Endodermal cell (in vitro differentiated cells): ENCODE measurements around the gene XG. TPM values are rescaled to one million over a fixed set of nuclear protein-coding genes. Genes with fewer than 3 reads are reported as not detected.
"Not testable (repeated sequence)": the region's sequence is repeated elsewhere in the genome, so short reads cannot be mapped to it uniquely, and the experiment has no call there.

Experiments
- DNase-seq: peaks from one replicate; pipeline ENCODE4 v3.0.0-alpha.2; 2017
- H3K27ac ChIP-seq: 2 replicates; pipeline ENCODE4 v1.5.1; 2013; ENCODE audit warnings: mild to moderate bottlenecking, low read depth, low read length, moderate library complexity
- H3K27me3 ChIP-seq: 2 replicates; pipeline ENCODE4 v1.6.1; 2013; ENCODE audit warnings: mild to moderate bottlenecking, low read length, moderate library complexity; ENCODE audit not compliant: insufficient read depth, control insufficient read depth, poor library complexity, severe bottlenecking
- H3K36me3 ChIP-seq: 2 replicates; pipeline ENCODE4 v1.7.0; 2013; ENCODE audit warnings: mild to moderate bottlenecking, low read length, moderate library complexity; ENCODE audit not compliant: control insufficient read depth, insufficient read depth
- H3K4me1 ChIP-seq: one replicate; pipeline ENCODE4 v1.7.0; 2013; ENCODE audit warnings: low read length; ENCODE audit not compliant: control insufficient read depth, insufficient read depth
- H3K4me3 ChIP-seq: 2 replicates; pipeline ENCODE4 v1.5.1; 2013; ENCODE audit warnings: mild to moderate bottlenecking, low read length, moderate library complexity
- H3K9ac ChIP-seq: 2 replicates; pipeline ENCODE4 v1.6.1; 2013; ENCODE audit warnings: mild to moderate bottlenecking, low read length, moderate library complexity; ENCODE audit not compliant: poor library complexity, severe bottlenecking; ENCODE audit errors: extremely low read depth
- H3K9me3 ChIP-seq: 2 replicates; pipeline ENCODE4 v1.6.1; 2013; ENCODE audit warnings: mild to moderate bottlenecking, low read length, moderate library complexity; ENCODE audit not compliant: control insufficient read depth
- H3K27ac Mint-ChIP-seq: 2 replicates; pipeline ENCODE4 v1.8.0; 2020; ENCODE audit warnings: mixed read lengths
- H3K27me3 Mint-ChIP-seq: 2 replicates; pipeline ENCODE4 v1.8.0; 2021; ENCODE audit warnings: mild to moderate bottlenecking, mixed read lengths; ENCODE audit not compliant: insufficient read depth
- H3K36me3 Mint-ChIP-seq: 2 replicates; pipeline ENCODE4 v1.8.0; 2020; ENCODE audit warnings: low read depth, mixed read lengths
- H3K4me1 Mint-ChIP-seq: 2 replicates; pipeline ENCODE4 v1.8.0; 2020; ENCODE audit warnings: mixed read lengths
- H3K4me3 Mint-ChIP-seq: 2 replicates; pipeline ENCODE4 v1.8.0; 2020; ENCODE audit warnings: mild to moderate bottlenecking, moderate library complexity, mixed read lengths
- H3K9me3 Mint-ChIP-seq: 2 replicates; pipeline ENCODE4 v1.8.0; 2020; ENCODE audit warnings: mild to moderate bottlenecking, mixed read lengths
- WGBS, 2 experiments: methylation state at CpG; one replicate each; pipeline versions ENCODE4 v1.1.5 to v1.1.7; 2013; ENCODE audit warnings: missing lambda C conversion rate in 2 of 2, mixed read lengths in 1 of 2; ENCODE audit not compliant: insufficient coverage in 1 of 2, insufficient read length in 1 of 2; 5-methylcytosine and 5-hydroxymethylcytosine counted together
- total RNA-seq, 2 donors: library from RNA; stranded (reverse); fragmentation: NEBNext Ultra II Directional in 1 of 2; extraction: Animal tissue kit (Norgen Biotek cat#: 25700) in 1 of 2; gene quantifications; 2 replicates in 1 of 2; 3 replicates in 1 of 2; pipeline ENCODE4 v1.2.1, GENCODE V29; 2021
- TF ChIP-seq, protein P1 (sequence below): fragments of 200-600 bp; sonication (generic); conservative IDR thresholded peaks from 2 replicates; pipeline ENCODE4 v1.5.0; 2021; ENCODE audit warnings: antibody characterized with exemption, mild to moderate bottlenecking

Gene XG
- total RNA-seq, 2 donors from 2014 or later, result 1.1 to 1.3 TPM

DNA sequence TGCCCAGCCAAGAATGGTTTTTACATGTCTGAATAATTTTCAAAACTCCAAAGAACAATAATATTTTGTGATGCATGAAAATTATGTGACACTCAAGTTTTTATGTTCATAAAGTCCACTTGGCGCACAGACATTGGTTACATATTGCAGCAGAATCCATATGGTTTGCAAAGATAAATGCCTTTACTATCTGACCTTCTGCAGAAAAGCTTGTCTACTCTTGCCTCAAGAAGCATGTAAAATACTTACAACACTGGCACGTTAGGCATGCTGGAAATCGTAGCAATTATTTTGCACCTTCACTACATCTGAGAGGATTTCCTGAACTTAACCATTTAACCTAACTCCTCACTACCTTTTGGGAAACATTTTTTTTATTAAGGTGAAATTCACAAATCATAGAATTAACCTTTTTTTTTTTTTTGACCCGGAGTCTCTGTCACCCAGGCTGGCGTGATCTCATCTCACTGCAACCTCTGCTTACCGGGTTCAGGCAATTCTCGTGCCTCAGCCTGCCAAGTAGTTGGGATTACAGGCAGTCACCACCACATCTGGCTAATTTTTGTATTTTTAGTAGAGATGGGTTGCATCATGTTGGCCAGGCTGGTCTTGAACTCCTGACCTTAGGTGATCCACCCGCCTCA lies 3.5 kb upstream of the XG start:
- Mint-ChIP-seq H3K4me1 (peaks cover 17% of the 10 kb centered on the region), H3K36me3 (peaks cover 7% of the 10 kb centered on the region), H3K27ac (no peak overlapping the region), H3K4me3 (no peak overlapping the region), H3K9me3 (peaks cover 2% of the 10 kb centered on the region), H3K27me3 (no peaks in the 10 kb centered on the region)
- Histone ChIP-seq H3K9me3 (no peaks in the 10 kb centered on the region), H3K4me1 (no peaks in the 10 kb centered on the region), H3K4me3 (no peak overlapping the region), H3K27ac (no peak overlapping the region), H3K36me3 (peaks cover 6% of the 10 kb centered on the region), H3K9ac (no peak overlapping the region), H3K27me3 (no peaks in the 10 kb centered on the region)
- no peak for DNase-seq
- WGBS, 2 experiments, result 97 to 98% methylated on average over 7 to 8 of the region's 8 CpGs
- TF ChIP-seq, protein P1, sequence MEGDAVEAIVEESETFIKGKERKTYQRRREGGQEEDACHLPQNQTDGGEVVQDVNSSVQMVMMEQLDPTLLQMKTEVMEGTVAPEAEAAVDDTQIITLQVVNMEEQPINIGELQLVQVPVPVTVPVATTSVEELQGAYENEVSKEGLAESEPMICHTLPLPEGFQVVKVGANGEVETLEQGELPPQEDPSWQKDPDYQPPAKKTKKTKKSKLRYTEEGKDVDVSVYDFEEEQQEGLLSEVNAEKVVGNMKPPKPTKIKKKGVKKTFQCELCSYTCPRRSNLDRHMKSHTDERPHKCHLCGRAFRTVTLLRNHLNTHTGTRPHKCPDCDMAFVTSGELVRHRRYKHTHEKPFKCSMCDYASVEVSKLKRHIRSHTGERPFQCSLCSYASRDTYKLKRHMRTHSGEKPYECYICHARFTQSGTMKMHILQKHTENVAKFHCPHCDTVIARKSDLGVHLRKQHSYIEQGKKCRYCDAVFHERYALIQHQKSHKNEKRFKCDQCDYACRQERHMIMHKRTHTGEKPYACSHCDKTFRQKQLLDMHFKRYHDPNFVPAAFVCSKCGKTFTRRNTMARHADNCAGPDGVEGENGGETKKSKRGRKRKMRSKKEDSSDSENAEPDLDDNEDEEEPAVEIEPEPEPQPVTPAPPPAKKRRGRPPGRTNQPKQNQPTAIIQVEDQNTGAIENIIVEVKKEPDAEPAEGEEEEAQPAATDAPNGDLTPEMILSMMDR, result no peak

DNA sequence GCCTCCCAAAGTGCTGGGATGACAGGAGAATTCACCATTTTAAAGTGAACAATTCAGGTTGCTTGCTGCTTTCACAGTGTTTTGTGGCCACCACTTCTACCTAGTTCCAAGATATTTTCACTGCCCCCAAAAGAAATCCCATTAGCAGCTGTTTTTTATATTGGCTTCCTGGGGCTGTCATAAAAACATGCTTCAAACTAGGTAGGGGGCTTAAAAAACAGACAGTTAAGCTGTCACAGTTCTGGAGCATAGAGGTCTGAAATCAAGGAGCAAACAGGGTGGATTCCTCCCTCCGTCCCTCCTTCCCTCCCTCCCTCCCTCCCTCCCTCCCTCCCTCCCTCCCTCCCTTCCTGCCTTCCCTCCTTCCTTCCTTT lies 3.0 kb upstream of the XG start:
- peaks cover 2% of the 10 kb centered on the region for H3K36me3 Mint-ChIP-seq
- Histone ChIP-seq H3K36me3 (peaks cover 1% of the 10 kb centered on the region), H3K27me3 (no peaks in the 10 kb centered on the region), H3K4me3 (no peak overlapping the region), H3K4me1 (no peaks in the 10 kb centered on the region), H3K9me3 (no peaks in the 10 kb centered on the region), H3K9ac (no peak overlapping the region), H3K27ac (no peak overlapping the region)
- 100% methylated on average over 1 of the region's 1 CpG; no CpG with 5 or more reads in 1 of the 2 experiments for WGBS, 2 experiments
- H3K4me3 Mint-ChIP-seq, result no peak overlapping the region
- H3K4me1 Mint-ChIP-seq, result peaks cover 17% of the 10 kb centered on the region
- no peaks in the 10 kb centered on the region for H3K27me3 Mint-ChIP-seq
- H3K27ac Mint-ChIP-seq, result no peak overlapping the region
- H3K9me3 Mint-ChIP-seq, result peaks cover 2% of the 10 kb centered on the region
- no peak for DNase-seq
- TF ChIP-seq, protein P1, result no peak

DNA sequence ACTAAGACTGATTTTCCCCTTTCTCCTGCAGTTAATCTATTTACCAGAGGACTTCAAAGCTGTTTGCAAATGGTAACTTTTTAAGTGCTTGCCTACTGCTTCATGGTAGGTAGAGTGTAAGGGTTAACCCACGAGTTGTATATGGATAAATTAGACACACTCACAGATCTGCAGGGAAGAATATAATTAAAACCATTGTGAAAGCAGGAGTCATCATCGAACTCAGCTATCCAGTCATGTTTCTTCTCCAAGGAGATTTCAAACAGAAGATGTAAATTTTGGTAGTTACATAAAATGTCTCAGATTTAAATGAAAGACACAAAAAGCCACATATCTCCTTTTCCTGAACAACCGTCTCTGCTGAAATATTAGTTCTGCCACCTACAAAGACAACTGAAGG lies 549 bp upstream of the XG start:
- H3K36me3 ChIP-seq, result no peaks in the 10 kb centered on the region
- H3K27ac ChIP-seq, result no peak overlapping the region
- no peak for DNase-seq
- no peaks in the 10 kb centered on the region for H3K27me3 ChIP-seq
- H3K4me1 ChIP-seq, result no peaks in the 10 kb centered on the region
- no peak overlapping the region for H3K9ac ChIP-seq
- WGBS, 2 experiments, result 83 to 90% methylated on average over 2 to 3 of the region's 3 CpGs
- no peak overlapping the region for H3K4me3 ChIP-seq
- Mint-ChIP-seq H3K4me3 (no peak overlapping the region), H3K9me3 (peaks cover 2% of the 10 kb centered on the region), H3K27ac (no peak overlapping the region), H3K4me1 (peaks cover 12% of the 10 kb centered on the region), H3K36me3 (peaks cover 2% of the 10 kb centered on the region), H3K27me3 (no peaks in the 10 kb centered on the region)
- TF ChIP-seq, protein P1, result no peak
- no peaks in the 10 kb centered on the region for H3K9me3 ChIP-seq

DNA sequence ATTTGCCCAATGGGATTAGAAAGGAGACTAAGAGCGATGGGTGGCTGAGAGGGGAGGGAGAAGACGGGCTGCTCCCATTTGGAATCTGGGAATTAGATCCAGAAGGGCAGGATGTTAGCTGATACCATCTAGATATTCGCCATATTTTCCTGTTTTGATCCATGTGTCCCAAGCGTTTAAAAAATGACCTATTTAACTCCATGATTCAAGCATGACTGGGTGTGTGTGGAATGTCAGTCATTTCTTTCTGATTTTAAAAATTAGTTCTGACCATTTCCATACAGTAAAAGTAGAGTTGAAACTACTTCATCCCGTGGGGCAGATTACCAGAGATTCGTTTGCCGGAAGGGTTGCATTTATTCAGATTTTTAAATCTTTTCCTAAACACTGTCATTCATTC lies 601 bp downstream of the XG start:
- H3K9me3 Mint-ChIP-seq, DNase-seq, H3K27me3 Mint-ChIP-seq, H3K4me3 ChIP-seq, H3K27ac ChIP-seq, H3K36me3 Mint-ChIP-seq, H3K27me3 ChIP-seq, H3K36me3 ChIP-seq, H3K9ac ChIP-seq, H3K4me1 Mint-ChIP-seq, H3K4me3 Mint-ChIP-seq, H3K27ac Mint-ChIP-seq, H3K9me3 ChIP-seq, H3K4me1 ChIP-seq: not testable (repeated sequence)
- 93 to 100% methylated on average over 1 to 5 of the region's 7 CpGs for WGBS, 2 experiments

DNA sequence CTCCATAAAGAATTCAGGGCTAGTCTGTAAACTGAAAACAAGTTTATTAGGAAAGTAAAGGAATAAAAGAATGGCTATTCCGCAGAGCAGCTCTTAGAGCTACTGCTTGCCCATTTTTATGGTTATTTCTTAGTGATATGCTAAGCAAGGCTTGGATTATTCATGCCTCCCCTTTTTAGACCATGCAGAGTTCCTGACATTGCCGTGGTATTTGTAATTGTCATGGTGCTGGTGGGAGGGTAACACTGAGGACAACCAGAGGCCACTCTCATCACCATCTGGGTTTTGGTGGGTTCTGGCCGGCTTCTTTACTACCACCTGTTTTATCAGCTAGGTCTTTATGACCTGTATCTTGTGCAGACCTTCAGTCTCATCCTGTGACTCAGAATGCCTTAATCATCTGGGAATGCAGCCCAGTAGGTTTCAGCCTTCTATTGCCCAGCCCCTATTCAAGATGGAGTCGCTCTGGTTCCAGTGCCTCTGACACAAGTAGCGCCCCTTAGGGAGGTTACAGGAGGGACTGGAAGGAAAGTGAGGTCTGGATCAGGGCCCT lies 3.4 kb downstream of the XG start:
- not testable (repeated sequence) for H3K36me3 Mint-ChIP-seq, H3K4me3 Mint-ChIP-seq, H3K27ac ChIP-seq, H3K9me3 ChIP-seq, H3K4me1 ChIP-seq, H3K9ac ChIP-seq, H3K27me3 Mint-ChIP-seq, H3K27ac Mint-ChIP-seq, H3K4me1 Mint-ChIP-seq, H3K27me3 ChIP-seq, H3K4me3 ChIP-seq, DNase-seq, H3K36me3 ChIP-seq, H3K9me3 Mint-ChIP-seq
- 77 to 100% methylated on average over 1 to 5 of the region's 5 CpGs for WGBS, 2 experiments
